Measurements from ENCODE around the gene FMNL2.

DNA sequence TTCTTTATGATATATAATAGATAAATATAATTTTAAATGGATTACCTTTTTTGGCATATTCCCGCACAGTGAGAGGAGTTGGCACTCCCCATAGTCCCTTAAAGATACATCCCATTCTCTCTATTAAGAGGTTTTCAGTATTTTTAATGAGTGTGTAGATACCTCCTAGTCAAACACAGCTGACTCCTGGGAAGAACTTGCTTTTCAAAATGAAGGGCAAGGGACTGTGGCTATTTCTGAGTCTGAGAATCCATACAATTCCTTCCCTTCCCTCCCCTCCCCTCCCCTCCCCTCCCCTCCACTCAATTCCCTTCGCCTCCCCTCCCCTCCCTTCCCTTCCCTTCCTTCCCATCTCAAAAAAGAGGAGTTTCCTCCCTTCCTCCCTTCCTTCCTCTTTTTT is 288.8 kb downstream of the FMNL2 start:
- TF ChIP-seq POLR2AphosphoS5 (IDR thresholded peaks at IDR 0.05) (no peak), POLR2A (IDR thresholded peaks at IDR 0.05) (no peak)
- TF ChIP-seq, protein P1, sequence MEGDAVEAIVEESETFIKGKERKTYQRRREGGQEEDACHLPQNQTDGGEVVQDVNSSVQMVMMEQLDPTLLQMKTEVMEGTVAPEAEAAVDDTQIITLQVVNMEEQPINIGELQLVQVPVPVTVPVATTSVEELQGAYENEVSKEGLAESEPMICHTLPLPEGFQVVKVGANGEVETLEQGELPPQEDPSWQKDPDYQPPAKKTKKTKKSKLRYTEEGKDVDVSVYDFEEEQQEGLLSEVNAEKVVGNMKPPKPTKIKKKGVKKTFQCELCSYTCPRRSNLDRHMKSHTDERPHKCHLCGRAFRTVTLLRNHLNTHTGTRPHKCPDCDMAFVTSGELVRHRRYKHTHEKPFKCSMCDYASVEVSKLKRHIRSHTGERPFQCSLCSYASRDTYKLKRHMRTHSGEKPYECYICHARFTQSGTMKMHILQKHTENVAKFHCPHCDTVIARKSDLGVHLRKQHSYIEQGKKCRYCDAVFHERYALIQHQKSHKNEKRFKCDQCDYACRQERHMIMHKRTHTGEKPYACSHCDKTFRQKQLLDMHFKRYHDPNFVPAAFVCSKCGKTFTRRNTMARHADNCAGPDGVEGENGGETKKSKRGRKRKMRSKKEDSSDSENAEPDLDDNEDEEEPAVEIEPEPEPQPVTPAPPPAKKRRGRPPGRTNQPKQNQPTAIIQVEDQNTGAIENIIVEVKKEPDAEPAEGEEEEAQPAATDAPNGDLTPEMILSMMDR (IDR thresholded peaks at IDR 0.05): no peak
